DMS53 treated with DMSO at 0.1 percent for 48 hours (cell line): ENCODE data around the gene CTSH.
A peak's percentile ranks its signal among the peaks of the same experiment; 100 is the strongest.

Source experiments
- DNase-seq: peaks from one replicate; lab custom pipeline; 2025; ENCODE audit not compliant: unreplicated experiment; lab: John Stamatoyannopoulos, UW

Gene CTSH, protein sequence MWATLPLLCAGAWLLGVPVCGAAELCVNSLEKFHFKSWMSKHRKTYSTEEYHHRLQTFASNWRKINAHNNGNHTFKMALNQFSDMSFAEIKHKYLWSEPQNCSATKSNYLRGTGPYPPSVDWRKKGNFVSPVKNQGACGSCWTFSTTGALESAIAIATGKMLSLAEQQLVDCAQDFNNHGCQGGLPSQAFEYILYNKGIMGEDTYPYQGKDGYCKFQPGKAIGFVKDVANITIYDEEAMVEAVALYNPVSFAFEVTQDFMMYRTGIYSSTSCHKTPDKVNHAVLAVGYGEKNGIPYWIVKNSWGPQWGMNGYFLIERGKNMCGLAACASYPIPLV

DNA sequence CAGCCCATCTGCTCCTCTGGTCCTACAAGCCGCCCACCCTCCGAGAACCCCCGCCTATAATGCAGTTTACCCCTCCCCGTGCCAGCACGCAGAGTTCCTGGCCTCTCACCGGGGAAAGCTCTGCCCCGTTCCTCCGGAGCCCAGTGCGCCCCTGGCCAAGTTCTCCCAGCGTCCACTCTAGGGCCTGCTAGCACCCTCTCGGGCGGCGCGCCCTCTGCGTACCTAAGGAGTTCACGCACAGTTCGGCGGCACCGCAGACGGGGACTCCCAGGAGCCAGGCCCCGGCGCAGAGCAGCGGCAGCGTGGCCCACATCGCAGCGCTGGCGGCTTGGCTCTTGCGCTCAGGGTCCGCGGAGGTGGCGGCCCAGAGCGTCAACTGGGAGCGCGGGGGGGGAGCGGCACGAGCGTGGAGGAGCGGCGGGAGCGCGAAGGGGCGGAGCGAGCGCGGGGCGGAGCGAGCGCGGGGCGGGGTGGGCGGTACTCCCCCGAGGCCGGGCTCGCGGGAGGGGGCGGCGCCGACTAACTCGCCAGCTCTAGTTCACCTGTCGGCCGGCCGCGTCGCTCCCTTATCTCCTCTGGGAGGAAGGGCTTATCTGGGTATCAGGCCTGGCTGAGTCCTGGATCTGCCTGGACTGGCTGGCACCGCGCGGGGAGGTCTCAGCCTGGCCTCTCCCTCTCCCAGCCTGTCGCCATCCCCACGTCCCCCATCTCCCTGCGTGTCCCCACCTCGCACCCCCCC is at the start of gene CTSH:
Gene CTSH (minus strand): TSS at position 378 of the 739 bp plus-strand sequence. CDS start 65 bp downstream, at position 313.
- peak; percentile 51 for DNase-seq

DNA sequence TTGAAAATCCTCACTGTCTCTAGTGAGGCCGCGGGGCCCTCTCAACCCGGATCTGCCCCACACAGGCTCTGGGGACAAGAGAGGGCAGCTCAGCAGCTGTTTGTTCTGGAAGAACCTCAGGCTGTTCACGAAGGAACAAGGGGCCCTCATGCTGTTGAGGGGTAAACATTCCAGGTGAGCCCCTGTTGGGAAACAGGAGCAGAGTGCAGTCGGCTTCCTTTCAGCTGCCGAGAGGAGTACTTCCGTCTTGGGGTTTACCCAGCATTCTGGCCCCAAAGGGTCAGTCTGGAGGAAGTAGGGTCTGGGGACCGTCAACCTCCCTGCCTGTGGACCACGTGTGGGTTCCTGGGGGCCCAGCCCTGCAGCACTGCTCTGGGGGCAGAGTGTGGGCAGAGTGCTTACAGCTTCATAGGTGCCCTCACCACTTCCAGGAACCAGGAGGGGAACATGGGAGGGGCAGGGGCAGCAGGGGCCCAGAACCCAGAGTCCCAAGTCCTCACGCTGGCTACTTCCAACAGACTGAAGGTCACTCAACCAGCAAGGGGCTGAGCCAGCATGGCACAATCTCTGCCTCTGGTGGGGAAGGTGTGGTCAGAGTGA is 49.2 kb upstream of the CTSH start:
- DNase-seq = no peak

DNA sequence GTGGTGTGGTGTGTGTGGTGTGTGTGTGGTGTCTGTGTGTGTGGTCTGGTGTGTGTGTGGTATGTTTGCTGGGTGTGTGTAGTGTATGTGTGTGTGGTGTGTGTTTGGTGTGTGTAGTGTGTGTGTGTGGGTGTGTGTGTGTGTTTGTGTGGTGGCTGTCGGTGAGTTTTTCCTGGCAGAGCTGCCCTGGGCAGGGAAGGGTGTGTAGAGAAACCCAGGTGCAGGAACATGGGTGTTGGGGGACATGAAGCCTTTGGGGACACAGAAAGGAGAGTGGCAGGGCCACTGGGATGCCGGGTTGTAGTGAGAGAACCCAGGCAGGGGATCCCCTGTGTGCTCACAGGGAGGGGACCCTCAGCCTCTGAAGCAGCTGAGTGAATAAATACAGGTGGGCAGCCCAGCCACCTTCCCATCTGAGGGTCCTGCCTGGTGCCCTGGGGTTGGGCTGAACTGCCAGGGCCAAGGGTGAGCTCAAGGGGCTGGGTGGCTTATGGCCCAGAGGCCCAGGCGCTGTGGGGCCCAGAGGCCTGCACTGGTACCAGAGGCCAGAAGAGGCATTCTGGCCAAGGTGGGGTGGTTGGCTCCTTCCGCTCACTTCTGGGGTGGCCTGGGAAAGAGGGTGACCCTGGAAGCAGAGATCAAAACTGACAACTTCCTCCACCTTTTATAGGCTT is 48.5 kb upstream of the CTSH start:
- no peak for DNase-seq

DNA sequence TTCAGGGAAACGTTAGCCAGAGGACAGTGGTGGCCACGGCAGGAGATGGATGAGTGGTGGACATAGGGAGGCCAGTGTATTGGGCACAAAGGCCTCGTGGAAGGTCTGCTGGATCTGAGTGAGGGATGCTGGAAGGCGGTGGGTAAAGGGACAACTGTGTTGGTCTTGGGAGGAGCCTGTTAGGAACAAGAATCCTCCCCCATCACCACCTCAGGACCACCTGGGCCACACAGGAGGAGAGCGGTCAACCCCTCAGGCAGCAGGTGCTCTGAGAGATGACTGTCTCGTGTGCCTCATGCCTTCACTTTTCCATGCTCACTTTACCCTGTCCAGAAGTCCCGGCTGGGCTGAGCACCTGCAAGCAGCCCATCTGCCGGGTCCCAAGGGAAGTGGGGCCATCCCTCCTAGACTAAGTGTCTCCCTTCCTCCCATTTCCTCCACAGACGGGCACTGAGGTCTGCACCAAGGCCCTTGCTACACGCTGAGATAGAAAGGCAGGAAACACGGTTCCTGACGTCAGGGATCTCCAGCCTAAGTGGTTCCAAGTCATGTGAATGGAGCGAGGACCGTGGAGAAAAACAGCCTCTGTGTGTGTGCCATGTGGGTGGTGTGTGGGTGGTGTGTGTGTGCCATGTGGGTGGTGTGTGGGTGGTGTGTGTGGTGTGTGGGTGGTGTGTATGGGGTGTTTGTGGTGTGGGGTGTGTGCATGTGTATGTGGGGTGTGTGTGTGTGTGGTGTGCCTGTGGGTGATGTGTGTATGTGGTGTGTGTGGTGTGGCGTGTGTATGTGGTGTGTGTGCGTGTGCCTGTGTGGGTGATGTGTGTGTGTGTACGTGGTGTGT is 47.8 kb upstream of the CTSH start:
- no peak for DNase-seq

DNA sequence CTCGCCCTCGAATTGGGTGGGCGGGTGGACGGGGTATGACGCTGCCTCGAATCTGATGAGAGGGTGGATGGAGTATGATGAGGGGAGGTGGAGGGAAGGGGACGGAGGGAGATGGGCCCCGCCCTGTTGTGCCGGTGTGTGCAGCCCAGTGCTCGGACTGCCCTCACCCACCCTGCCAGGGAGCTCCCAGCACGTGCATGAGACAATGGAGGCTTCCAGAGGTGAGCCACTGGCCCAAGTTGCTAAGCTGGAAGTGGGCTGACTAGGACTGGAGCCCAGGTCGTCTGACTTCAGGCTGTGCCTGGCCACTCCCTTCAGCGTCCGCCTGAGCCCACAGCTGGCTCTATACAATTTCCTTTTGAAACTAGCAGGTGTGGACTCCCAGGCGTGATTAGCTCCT is 47.0 kb upstream of the CTSH start:
- DNase-seq = no peak

DNA sequence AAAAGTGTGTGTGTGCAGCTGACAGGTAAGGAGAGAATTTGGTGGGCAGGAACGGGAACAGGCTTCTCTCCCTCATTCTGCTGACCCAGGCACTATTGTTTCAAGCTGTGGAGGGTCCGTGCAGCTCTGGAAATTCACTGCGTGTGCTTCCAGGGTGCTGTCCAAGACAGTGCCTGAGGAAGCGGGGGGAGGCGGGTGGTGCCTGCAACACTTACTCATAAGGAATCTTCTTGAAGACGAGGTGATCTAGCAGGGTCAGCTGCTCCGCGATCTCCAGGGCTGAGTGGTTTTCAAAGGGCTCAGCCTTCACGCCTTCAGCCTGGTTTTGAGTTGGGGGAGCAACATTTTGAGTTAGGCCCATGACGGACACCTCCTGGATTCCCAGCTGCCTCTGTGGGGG is 46.6 kb upstream of the CTSH start:
- DNase-seq = no peak

DNA sequence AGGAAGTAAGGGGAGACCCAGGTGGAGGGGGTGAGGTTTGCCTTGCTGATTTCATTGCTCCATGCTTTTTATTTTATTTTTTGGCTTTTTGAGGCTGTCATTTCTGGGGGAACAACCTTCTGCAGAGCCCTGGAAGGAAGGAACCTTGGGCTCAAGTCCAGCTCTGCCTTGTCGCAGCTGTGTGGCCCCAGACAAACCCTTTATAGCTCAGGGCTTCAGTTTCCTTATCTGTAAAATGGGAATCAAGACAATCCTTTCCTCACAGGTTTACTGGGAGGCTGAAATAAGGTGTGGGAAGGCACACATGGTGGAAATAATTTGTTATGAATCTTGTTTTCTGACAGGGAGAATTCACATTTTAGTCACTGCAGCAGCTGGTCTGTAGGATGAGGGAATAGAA is 45.4 kb upstream of the CTSH start:
- no peak for DNase-seq

DNA sequence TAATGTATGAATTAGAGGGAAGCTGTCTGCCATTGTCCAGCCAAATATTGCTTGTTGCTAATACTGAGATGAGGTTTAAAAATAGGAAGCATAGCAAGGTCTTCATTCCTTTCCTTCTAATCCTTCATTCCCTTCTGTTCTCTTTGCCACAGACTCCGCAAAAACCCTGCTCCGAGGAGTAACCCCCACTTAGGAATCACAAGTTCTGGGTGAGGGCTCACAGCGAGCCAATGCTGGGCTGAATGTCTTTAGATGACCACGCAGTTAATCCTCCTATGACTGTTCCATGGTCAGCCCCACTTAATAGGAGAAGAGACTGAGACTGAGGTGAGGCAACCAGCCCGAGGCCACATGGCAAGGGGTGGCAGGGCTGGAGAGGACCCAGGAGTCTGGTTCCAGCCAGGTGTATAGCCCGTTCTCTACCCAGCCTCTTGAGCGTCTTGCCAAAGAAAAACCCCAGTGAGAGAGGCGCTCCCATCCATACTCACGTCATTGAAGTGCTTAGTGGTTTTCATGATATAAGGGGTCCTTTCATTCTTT is 44.9 kb upstream of the CTSH start:
- no peak for DNase-seq

DNA sequence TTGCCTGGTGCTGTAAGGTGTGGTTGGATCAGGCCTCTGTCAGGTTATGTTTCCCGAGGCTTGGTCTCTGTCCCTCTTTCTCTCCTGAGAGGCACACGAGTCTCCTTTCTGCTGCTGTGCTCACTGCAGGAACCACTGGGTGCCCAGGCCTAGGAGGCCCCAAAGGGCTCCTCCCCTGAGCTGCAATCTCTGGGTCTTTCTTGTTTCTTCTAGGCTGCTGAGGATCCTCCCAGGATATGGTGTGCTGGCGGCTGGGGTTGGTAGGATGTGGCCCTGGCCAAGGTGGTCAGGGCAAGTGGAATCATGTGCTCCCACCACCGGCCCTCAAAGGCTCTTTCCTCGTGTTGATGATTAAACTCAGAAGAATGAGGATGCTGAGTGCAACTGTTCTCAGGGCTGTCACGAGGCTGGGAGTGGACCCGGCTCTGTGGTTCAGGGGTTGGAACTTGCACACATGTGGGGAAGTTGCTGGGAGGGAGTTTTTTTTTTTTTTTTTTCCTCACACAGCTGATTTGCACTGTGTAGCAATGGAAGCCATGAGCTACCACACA is 43.6 kb upstream of the CTSH start:
- no peak for DNase-seq

DNA sequence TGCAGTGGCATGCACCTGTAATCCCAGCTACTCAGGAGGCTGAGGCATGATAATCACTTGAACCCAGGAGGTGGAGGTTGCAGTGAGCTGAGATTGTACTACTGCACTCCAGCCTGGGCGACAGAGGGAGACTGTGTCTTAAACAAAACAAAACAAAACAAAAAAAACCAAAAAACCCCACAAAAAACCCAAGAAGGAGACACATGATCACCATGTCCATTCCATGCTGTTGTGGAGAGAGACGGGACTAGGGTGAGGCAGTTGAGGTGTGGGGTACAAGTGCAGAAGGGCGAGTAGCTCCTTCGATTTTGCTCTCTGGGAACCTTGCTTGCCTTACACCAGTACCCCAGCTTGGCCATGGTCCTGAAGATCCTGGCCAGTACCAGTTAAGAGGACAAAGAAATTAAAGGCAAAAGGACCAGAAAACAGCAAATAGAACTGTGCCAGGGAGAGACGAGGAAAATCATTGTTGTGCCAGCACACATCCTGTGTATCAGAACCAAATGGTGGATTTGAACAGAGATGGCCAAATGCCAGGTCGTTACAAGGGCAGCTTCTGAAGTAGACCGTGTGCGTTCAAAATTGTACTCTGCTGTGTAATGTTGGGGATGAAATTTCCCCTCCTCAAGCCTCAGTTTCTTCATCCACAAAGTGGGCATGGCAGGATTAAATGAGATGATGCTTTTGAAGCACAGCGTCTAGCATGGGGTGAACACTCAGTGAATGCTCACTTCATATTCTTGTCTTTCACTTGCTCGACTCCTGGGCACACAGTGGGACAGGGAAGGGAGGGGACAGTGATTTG is 42.9 kb upstream of the CTSH start:
- no peak for DNase-seq

DNA sequence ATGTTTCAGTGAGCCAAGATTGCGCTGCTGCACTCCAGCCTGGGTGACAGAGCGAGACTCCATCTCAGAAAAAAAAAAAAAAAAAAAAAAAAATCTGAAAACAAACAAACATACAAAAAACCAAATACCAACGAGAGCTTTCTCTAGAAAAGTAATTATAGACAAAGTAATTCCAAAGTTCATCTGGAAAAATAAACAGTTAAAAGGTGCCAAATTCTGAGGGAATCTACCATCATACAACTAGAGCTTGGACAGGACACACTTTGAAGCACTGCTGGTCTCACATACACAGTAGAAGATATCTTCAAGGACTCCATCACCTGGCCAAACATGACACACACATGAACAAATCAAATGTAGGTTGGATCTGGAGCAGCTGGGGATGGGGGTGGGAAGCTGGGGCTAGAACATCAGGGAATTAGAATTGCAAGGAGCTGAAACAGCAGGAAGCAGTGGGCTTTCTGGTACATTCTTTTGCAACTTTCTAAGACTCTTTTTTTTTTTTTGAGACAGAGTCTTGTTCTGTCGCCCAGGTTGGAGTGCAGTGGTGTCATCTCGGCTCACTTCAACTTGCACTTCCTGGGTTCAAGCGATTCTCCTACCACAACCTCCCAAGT is 41.1 kb upstream of the CTSH start:
- DNase-seq = no peak

DNA sequence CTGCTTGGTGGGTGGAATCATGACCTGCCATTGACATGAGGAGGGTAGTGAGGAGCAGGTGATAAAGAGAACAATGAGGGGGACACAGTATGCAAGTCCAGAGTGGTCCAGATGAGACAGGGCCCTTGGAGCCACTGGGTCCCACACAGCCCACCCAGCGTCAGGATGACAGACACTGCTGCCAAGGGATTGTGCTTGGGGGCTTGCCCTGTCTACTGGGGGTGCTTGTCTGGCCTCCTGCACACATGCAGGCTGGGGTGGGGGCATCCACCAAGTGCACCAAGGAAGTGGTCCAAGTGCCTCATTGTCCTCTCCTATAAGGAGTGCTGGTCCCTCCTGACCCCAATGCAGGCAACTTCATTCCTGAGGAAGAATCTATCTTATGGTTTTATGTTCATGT is 39.2 kb upstream of the CTSH start:
- DNase-seq = no peak

DNA sequence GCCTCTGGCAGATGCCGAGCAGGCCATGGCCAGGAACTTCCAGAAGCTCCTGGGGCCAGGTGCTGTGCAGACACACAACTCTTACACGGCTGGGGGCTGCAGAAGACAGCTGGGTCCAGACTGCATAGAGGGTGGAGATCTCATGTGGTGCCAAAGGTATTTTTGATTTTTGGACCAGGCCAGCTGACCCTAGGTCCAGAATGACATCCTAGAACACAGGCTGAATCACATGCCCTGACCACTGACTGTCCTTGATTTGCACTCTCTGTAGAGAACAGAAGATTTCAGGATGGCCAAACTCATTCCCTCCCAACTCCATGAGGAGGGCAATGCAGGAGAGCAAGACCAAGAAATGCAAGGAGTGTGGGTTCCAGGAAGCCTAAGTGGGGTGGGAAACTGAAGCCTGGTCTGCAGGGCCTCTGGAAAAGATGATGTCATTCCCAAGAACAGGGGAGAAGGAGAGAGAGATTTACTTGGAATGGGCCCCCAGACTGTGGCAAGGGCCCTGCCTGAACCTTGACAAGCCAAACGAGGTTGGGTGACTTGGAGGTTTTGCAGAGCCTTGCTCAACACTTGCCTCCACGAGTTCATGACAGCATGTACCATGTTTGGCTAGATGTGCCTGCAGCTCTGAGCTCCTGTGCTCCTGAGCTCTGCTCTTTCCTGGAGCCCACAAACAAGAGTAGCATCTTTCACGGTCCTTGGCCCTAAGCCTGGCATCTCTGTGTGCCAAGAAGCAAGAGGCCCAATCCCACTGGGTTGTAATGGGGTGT is 38.5 kb upstream of the CTSH start:
- no peak for DNase-seq

DNA sequence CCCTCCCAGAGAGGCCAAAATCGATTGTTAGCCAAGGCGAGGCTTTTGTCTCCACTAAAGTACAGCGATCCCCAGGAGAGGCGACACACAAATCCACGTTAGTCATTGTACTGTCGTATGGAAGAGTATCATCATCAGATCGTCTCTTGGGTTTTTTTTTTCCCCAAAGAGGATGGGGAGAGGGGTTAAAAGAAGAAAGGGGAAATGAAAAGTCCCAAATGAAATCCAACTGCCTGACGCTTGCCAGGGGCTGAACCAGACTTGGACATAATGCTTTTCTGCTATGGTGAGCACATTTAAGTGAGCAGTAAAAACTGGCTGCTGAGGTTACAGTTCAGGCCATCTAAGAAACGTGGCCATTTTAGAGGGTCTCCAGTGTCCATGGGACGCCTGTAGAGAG is 37.9 kb upstream of the CTSH start:
- DNase-seq = no peak

DNA sequence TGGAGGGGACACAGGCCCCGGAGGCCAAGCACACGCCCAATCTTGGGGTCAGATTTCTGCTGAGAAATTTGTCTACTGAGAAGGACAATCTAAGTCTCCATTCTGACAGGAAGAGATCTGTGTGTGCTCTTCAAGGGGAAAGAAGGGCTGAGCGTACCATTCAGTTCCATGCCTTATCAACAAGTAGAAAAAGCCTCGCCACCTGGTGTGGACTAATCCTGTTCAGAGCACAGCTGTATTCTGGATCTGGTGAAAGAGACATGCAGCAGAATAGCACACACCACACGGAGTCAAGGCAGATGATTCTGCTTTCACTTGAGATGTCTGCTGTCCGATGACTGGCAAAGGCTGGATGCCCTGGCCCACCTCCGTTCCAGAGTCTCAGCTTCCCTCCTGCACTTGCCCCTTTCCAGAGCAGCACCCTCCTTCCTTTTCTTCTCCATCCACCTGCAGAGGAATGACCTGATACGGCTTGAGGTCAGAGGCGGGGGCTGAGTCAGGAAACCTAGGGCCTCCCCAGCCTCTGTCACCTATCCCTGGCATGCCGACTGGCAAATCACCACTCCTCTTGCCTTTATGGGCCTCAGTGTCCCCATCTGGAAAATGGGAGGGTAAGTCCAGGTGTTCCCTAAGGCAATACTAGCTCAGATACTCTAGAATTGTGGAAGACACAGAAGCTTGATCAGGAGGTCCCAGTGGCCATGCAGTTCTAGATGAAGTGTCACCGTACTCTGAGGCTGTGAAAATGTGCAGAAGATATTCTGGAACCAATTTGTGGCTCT is 36.9 kb upstream of the CTSH start:
- DNase-seq = no peak

DNA sequence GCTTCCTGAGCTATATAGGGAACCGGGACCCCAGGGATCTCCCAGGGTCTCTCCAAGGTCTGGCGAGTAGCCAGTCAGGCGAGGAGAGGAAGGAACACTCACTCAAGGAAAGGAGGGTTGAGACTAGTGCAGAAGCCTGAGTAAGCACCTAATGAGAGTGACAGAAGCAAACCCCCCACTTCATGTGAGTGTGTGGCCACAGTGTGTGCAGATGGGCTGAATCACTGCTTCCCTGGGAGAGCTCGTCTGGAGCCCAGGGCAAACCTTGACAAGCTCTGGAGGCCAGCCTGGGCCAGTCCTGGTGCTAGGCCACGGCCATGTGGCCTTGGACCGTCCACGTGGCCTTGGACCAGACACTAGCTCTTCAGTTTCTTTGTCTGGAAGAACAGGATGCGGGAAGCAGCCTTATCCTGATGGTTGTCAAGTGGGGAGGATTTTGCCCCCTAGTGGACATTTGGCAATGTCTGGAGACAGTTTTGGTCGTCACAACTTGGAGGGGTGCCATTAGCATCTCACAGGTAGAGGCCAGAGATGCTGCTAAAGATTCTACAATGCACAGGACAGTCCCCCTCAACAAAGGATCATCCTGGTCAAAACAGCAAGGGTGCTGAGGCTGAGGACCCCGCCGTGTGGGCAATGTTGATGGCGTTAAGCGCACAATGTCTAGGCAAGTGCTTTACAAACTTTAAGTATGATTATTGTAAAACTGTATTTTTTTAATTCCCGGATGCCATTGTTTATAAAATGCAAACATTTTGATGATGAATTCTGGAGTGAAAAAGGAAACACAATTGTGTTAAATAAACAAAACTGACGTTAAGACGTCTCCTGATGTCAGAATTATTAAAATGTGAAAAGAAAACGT is 34.8 kb upstream of the CTSH start:
- peak; percentile 51 for DNase-seq
